Neural cell (in vitro differentiated cells): ENCODE results near the gene PROM2.

Experiments used
- EP300 ChIP-seq: fragments of 450-650 bp; conservative IDR thresholded peaks from 2 replicates; pipeline ENCODE4 v1.6.1; 2014; ENCODE audit warnings: antibody characterized with exemption, mild to moderate bottlenecking, moderate library complexity; ENCODE audit not compliant: poor library complexity, severe bottlenecking
- EZH2 ChIP-seq: fragments of 200-600, 300-800 bp; shearing (Covaris generic), sonication (generic); IDR thresholded peaks from 2 replicates; pipeline ENCODE4 v1.6.1; 2014; ENCODE audit warnings: antibody characterized with exemption, low read length, borderline replicate concordance, mild to moderate bottlenecking; ENCODE audit not compliant: insufficient read depth, poor library complexity, severe bottlenecking
- POLR2AphosphoS5 ChIP-seq: IDR thresholded peaks from 2 replicates; pipeline ENCODE4 v1.6.1; 2012
- RAD21 ChIP-seq: fragments of 450-650 bp; conservative IDR thresholded peaks from 2 replicates; pipeline ENCODE4 v1.6.1; 2014; ENCODE audit warnings: antibody characterized with exemption, mild to moderate bottlenecking, moderate library complexity
- TF ChIP-seq, protein P1 (sequence below): fragments of 450-650 bp; IDR thresholded peaks from 2 replicates; pipeline ENCODE4 v1.5.1; 2014; ENCODE audit warnings: antibody characterized with exemption, mild to moderate bottlenecking, moderate library complexity; ENCODE audit not compliant: poor library complexity, severe bottlenecking
- TF ChIP-seq, protein P2 (sequence below): IDR thresholded peaks from 2 replicates; pipeline ENCODE4 v1.6.1; 2012; ENCODE audit warnings: borderline replicate concordance

GRCh38 chr2:95271381-95271971 is 2.8 kb upstream of the PROM2 start:
- TF ChIP-seq, protein P1, sequence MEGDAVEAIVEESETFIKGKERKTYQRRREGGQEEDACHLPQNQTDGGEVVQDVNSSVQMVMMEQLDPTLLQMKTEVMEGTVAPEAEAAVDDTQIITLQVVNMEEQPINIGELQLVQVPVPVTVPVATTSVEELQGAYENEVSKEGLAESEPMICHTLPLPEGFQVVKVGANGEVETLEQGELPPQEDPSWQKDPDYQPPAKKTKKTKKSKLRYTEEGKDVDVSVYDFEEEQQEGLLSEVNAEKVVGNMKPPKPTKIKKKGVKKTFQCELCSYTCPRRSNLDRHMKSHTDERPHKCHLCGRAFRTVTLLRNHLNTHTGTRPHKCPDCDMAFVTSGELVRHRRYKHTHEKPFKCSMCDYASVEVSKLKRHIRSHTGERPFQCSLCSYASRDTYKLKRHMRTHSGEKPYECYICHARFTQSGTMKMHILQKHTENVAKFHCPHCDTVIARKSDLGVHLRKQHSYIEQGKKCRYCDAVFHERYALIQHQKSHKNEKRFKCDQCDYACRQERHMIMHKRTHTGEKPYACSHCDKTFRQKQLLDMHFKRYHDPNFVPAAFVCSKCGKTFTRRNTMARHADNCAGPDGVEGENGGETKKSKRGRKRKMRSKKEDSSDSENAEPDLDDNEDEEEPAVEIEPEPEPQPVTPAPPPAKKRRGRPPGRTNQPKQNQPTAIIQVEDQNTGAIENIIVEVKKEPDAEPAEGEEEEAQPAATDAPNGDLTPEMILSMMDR = no peak
- TF ChIP-seq POLR2AphosphoS5 = no peak
- no peak for TF ChIP-seq EP300
- TF ChIP-seq, protein P2, sequence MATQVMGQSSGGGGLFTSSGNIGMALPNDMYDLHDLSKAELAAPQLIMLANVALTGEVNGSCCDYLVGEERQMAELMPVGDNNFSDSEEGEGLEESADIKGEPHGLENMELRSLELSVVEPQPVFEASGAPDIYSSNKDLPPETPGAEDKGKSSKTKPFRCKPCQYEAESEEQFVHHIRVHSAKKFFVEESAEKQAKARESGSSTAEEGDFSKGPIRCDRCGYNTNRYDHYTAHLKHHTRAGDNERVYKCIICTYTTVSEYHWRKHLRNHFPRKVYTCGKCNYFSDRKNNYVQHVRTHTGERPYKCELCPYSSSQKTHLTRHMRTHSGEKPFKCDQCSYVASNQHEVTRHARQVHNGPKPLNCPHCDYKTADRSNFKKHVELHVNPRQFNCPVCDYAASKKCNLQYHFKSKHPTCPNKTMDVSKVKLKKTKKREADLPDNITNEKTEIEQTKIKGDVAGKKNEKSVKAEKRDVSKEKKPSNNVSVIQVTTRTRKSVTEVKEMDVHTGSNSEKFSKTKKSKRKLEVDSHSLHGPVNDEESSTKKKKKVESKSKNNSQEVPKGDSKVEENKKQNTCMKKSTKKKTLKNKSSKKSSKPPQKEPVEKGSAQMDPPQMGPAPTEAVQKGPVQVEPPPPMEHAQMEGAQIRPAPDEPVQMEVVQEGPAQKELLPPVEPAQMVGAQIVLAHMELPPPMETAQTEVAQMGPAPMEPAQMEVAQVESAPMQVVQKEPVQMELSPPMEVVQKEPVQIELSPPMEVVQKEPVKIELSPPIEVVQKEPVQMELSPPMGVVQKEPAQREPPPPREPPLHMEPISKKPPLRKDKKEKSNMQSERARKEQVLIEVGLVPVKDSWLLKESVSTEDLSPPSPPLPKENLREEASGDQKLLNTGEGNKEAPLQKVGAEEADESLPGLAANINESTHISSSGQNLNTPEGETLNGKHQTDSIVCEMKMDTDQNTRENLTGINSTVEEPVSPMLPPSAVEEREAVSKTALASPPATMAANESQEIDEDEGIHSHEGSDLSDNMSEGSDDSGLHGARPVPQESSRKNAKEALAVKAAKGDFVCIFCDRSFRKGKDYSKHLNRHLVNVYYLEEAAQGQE = no peak
- no peak for TF ChIP-seq EZH2
- TF ChIP-seq RAD21 = no peak
